AG09319 (cell line): ENCODE data around the gene ZNF536.

ENCODE experiments used
- DNase-seq: peaks from one replicate; pipeline ENCODE4 v3.0.0-alpha.2; 2010; ENCODE audit warnings: low read depth; ENCODE audit errors: extremely low read depth
- TF ChIP-seq, protein P1 (sequence below): IDR thresholded peaks from 2 replicates; pipeline ENCODE4 v1.5.1; 2011; ENCODE audit warnings: low read depth, mild to moderate bottlenecking, inconsistent platforms, low read length, moderate library complexity

The ZNF536 gene

DNA sequence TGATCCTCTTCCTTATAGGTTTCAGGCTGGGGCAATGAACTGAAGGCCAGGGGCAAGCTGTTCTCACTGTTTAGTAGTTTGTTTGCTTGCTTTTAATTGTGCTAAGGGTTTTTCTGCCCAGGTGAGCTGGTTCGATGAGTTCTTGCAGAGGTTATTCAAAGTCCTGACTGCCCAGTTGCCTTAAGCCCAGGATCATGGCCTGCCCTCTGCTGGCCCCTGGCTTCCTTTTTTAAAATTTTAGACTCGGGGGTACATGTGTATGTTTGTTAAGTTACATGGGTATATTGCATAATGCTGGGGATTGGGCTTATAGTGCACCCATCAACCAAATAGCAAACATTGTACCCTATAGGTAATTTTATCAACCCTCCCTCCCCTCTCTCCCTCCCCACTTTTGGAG, 65.7 kb downstream of the ZNF536 start:
- no peak for DNase-seq
- TF ChIP-seq, protein P1, sequence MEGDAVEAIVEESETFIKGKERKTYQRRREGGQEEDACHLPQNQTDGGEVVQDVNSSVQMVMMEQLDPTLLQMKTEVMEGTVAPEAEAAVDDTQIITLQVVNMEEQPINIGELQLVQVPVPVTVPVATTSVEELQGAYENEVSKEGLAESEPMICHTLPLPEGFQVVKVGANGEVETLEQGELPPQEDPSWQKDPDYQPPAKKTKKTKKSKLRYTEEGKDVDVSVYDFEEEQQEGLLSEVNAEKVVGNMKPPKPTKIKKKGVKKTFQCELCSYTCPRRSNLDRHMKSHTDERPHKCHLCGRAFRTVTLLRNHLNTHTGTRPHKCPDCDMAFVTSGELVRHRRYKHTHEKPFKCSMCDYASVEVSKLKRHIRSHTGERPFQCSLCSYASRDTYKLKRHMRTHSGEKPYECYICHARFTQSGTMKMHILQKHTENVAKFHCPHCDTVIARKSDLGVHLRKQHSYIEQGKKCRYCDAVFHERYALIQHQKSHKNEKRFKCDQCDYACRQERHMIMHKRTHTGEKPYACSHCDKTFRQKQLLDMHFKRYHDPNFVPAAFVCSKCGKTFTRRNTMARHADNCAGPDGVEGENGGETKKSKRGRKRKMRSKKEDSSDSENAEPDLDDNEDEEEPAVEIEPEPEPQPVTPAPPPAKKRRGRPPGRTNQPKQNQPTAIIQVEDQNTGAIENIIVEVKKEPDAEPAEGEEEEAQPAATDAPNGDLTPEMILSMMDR = no peak

DNA sequence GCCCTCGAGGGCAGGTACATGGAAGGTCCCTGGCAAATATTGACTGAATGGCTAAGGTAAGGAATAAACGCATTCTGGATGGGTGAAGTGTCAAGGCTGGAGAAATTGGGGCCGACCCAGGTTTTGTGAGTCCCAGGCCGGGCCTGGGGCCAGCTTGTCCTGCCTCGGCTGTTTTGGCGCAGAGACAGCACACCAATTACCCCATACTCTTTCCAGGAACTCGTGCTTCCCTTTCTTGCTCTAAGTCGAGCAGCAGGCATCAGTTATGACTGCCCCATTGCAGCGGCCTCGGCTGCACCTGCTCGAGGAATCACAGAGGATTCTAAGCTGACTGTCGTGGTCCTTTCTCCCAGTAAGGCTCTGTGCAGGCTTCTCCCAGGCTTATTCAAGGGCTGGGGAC, 67.1 kb downstream of the ZNF536 start:
- TF ChIP-seq, protein P1 = no peak
- DNase-seq = no peak

DNA sequence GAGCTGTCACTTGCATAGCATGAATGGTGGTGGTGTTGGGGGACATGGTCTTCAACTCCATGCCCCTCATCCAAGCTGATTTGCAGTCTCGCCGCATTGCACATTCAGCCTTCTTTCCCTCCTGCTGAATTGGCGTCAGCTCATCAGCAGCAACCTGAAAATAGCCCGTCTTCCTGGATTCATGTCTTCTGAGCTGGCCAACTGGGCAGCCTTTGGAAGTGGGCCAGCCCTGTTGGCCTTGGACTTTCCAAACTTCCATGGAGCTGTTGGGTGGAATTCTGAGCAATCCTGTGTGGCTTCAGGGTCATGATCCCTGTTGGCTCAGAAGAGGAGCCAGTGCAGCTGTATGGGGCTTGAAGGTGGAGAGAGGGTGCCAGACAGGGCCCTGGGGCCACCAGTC, 68.8 kb downstream of the ZNF536 start:
- TF ChIP-seq, protein P1 = no peak
- DNase-seq = no peak

DNA sequence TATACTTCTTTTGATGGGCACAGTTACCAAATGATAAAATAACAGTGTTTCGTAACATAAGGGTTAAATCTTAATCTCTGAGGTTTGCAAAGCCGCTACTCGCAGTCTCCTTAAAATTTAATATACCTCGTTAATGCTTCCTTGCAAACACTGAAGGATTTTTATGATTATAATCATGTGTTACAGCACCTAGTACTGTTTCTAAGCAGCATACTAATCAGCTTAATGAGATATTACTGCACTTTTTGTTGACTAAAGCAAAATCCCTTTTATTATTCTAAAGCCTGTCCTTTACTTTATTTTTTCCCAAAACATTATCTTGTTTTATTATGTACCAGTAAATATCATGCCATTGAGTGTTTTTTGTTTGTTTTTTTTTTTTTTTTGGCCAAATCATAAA, 70.5 kb downstream of the ZNF536 start:
- TF ChIP-seq, protein P1 = no peak
- no peak for DNase-seq

DNA sequence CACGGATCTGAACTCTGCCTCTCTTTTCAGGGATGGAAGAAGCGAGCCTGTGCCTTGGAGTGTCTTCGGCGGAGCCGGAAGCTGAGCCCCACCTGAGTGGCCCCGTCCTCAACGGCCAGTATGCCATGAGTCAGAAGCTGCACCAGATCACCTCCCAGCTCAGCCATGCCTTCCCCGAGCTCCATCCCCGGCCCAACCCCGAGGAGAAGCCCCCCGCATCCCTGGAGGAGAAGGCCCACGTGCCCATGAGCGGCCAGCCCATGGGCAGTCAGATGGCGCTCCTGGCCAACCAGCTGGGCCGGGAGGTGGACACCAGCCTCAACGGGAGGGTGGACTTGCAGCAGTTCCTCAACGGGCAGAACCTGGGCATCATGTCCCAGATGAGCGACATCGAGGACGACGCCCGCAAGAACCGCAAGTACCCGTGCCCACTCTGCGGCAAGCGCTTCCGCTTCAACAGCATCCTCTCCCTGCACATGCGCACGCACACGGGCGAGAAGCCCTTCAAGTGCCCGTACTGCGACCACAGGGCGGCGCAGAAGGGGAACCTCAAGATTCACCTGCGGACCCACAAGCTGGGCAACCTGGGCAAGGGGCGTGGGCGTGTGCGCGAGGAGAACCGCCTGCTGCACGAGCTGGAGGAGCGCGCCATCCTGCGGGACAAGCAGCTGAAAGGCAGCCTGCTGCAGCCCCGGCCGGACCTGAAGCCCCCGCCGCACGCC, 71.5 kb downstream of the ZNF536 start:
- TF ChIP-seq, protein P1 = no peak
- no peak for DNase-seq

DNA sequence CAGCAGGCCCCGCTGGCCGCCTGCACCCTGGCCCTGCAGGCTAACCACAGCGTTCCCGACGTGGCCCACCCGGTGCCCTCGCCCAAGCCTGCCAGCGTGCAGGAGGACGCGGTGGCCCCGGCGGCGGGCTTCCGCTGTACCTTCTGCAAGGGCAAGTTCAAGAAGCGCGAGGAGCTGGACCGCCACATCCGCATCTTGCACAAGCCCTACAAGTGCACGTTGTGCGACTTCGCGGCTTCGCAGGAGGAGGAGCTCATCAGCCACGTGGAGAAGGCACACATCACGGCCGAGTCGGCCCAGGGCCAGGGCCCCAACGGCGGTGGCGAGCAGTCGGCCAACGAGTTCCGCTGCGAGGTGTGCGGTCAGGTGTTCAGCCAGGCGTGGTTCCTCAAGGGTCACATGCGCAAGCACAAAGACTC, 72.1 kb downstream of the ZNF536 start:
- no peak for DNase-seq
- TF ChIP-seq, protein P1 = no peak

DNA sequence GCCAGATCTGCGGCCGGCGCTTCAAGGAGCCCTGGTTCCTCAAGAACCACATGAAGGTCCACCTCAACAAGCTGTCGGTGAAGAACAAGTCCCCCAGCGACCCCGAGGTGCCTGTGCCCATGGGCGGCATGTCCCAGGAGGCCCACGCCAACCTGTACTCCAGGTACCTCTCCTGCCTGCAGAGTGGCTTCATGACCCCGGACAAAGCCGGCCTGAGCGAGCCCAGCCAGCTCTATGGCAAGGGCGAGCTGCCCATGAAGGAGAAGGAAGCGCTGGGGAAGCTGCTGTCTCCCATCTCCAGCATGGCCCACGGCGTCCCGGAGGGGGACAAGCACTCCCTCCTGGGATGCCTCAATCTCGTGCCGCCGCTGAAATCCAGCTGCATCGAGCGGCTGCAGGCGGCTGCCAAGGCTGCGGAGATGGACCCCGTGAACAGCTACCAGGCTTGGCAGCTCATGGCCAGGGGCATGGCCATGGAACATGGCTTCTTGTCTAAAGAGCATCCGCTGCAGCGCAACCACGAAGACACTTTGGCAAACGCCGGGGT, 72.6 kb downstream of the ZNF536 start:
- no peak for DNase-seq
- TF ChIP-seq, protein P1 = no peak
